22Rv1 (cell line): Measurements from ENCODE around the gene MEIS2.

Source experiments
- H3K27ac ChIP-seq: fragments of 450-650 bp; 2 replicates; pipeline ENCODE4 v1.5.1; 2017
- CTCF ChIP-seq: fragments of 450-650 bp; IDR thresholded peaks from 2 replicates; pipeline ENCODE4 v1.5.1; 2017; ENCODE audit warnings: mild to moderate bottlenecking
- ZFX ChIP-seq: fragments of 450-650 bp; IDR thresholded peaks from 2 replicates; pipeline ENCODE4 v1.6.1; 2017; ENCODE audit warnings: antibody characterized with exemption, borderline replicate concordance

MEIS2 gene

GRCh38 chr15:37084602-37085001, 15.7 kb downstream of the MEIS2 start:
- H3K27ac ChIP-seq, result no peak overlapping the region
- no peak for TF ChIP-seq CTCF
- no peak for TF ChIP-seq ZFX

GRCh38 chr15:37083610-37084009, 16.7 kb downstream of the MEIS2 start:
- H3K27ac ChIP-seq, result no peak overlapping the region
- TF ChIP-seq CTCF (no peak), ZFX (no peak)

GRCh38 chr15:37081983-37082382, 18.4 kb downstream of the MEIS2 start:
- TF ChIP-seq CTCF, result no peak
- no peak for TF ChIP-seq ZFX
- H3K27ac ChIP-seq, result no peak overlapping the region

- H3K27ac ChIP-seq, result no peak overlapping the region
- TF ChIP-seq ZFX (no peak), CTCF (no peak)
Measured at GRCh38 chr15:37080261-37080921, 20.0 kb downstream of the MEIS2 start.

- TF ChIP-seq ZFX (no peak), CTCF (no peak)
Measured at GRCh38 chr15:37079726-37080125, 20.6 kb downstream of the MEIS2 start.

GRCh38 chr15:37078566-37078965, 21.8 kb downstream of the MEIS2 start:
- TF ChIP-seq ZFX (no peak), CTCF (no peak)
- no peak overlapping the region for H3K27ac ChIP-seq

More at GRCh38 chr15:37079726-37080125, 20.6 kb downstream of the MEIS2 start:
- H3K27ac ChIP-seq, result no peak overlapping the region

- TF ChIP-seq CTCF (no peak), ZFX (no peak)
- no peak overlapping the region for H3K27ac ChIP-seq
Measured at GRCh38 chr15:37077623-37078351, 22.6 kb downstream of the MEIS2 start.
